Ureter (tissue), 1 donor: ENCODE measurements around the gene CHST4. TPM values are rescaled to one million over a fixed set of nuclear protein-coding genes. Genes with fewer than 3 reads are reported as not detected.
"Not testable (repeated sequence)": the region's sequence is repeated elsewhere in the genome, so short reads cannot be mapped to it uniquely, and the experiment has no call there.

ENCODE experiments used
- DNase-seq: peaks from one replicate; pipeline ENCODE4 v3.0.0-alpha.2; 2020; ENCODE audit warnings: low spot score
- total RNA-seq: library from RNA; stranded (reverse); gene quantifications from one replicate; pipeline ENCODE4 v1.2.4, GENCODE V29; 2023
- donor health status: DM: yes; HTN: yes; CAD: no.

Gene CHST4
- total RNA-seq, result 0.16 TPM

DNA sequence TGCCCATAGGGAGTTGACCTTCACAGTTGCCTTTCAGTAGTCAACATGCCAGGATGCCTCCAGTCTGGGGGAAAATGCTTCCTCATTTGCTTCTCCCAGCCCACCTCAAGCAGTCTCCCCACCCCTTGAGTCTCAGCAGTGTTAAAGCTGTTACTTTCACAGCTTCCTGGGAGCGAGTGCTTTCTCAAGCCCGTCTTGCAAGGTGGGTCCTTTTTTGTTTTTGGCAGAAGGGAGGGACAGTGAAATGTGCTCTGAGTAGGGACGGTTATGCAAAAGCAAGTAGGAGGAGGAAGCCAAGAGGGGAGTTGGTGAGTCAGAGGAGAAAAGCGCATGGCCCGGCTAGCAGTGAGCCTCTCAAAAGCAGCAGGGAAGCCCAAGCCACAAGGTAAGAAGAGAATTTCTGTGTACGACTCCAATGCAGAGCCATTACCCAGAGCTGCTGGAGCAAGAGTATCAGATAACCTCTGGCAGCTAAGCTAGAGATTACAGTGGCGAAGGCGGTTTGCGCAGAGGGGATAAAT lies at the start of gene CHST4:
Gene CHST4, plus strand, starts transcription at position 316 of the 521 bp plus-strand sequence. CDS start 10,252 bp downstream, outside the sequence.
- peak; percentile 49 for DNase-seq

DNA sequence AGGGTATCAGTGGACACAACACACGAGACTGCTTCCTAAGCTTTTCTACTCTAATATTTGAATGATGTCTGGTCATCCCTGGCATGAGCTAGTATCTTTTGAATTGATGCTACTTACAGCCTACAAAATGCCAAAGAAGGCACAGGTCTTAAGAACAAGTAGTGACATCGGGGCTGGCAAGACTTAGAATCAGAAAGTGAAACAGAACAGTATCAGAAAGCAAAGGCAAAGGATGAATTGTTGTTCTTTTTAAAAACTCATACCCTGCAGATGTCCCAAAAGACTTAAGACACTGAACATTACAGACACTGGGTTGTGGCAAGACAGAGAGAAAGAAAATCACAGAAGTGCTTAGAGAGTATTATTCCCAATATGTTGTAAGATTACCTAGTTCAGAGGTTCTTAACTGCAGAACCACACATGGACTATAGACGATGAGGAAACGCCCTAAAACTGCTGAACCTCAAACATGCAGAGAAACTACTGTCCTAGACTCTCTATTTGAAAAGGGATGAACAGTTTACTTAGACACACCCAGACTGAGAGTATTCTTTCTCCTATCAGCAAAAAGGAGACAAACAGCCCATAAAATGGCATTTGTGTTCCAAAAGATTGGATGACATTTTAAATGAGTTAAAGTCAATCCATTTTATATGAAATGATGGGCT lies 49.6 kb upstream of the CHST4 start:
- DNase-seq, result no peak

DNA sequence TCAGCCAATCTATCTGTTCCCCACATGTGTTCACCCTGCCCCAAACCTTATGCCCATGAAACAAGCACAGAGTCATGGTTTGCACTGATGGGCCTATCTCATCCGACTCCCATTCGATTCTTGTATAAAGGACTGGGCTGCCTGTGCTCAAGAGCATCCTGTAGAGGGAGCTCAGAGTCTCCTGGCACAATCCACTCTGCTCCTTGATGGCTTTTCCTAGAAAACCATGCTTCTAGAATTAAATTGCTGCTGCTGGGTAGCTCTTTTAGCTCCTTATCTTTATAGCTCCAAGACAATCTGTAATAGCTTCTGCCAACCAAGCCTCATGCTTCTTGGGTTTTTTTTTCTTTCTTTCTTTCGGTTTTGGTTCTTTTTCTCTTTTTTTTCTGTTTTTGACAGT lies 46.8 kb upstream of the CHST4 start:
- DNase-seq, result no peak

DNA sequence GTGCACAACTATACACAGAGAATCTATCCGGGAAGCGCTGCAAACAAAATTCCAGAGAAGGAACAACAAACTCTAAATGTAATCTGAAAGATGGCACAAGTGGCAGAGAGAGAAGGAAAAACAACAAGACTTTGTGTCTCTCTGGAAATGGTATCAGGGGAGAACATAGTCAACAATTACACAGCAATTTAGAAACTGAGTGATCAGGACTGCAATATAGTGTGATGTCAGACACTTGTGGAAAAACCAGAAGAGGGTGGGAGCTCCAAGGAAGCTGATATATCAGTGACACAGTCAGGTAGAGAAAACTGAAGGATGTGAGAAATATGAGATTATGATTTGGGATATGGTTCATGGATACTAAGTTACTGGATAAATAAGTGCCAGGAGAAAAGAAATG lies 45.3 kb upstream of the CHST4 start:
- DNase-seq, result no peak

DNA sequence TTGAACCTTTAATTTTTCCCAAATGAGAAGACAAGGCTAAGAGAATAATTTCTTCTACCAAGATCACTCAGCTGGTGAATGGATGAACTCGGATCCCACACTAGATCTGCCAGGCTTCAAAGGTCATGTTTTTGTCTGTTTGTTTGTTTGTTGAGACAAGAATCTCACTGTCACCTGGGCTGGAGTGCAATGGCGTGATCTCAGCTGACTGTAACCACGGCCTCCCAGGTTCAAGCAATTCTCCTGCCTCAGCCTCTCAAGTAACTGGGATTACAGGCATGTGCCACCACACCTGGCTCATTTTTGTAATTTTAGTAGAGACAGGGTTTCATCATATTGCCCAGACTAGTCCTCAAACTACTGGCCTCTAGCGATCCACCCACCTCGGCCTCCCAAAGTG lies 43.7 kb upstream of the CHST4 start:
- no peak for DNase-seq

DNA sequence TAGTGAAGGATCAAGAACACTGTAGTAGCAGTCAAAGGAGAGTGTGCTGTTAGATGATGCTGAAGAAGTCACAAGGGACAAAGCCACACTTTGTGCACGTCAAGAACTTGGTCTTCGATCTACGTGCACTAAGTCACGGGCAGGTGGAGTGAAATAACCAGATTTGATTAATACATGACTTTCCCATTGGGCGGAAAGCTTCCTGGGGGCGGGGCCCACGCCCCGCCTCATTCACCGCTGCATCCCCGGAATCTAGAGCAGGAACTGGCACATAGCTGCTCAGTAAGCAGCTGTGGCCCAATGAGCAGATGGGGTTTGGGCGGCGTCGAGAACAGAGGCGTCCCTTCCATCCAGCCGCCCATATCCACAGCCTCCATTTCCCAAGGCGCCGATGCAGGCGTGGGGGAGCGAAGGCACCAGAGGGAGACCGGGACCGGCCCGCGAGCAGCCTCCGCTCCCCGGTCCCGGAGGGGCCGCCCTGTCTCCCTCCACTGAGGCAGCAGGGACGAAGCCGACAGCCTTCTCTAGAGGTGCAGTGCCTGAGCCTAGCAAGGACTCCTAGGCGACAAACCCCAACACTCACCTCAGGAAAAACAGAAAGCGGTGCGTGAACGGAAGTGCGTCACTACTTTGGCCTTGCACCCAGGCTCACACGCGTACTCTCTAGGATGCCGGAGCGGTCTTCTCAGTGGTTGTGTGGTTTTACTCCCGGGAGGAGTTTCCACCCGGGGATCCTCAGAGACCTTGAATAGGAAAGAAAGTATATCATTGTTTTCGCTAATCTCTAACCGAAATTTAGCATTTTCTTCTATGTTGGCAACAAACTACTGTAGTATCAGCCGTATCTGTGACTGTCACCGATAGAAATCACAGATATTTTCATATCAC lies 42.0 kb upstream of the CHST4 start:
- peak; percentile 89 for DNase-seq

DNA sequence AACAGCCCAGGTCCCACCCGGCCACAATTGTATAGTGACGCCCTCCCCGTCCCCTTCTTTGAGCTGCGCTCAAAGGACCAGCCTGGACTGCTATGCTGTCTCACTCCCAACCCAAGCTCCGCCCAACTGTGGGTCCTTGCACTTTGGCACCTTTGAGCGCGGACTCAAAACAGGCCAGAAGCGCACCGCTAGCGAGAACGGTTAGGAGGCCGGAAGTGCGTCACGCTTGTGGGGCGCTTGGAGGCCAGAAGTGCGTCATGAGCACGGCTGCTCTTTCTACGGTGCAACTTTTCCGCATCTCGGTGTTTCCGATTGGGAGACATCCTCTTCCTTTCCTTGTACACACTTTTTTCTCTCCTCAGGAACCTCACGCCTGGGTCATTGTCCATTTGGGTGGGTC lies 37.1 kb upstream of the CHST4 start, which contains the start of gene ZNF19:
Gene ZNF19, minus strand, starts transcription at position 203 of the 400 bp plus-strand sequence. CDS start 7,210 bp downstream, outside the sequence.
- DNase-seq, result no peak

DNA sequence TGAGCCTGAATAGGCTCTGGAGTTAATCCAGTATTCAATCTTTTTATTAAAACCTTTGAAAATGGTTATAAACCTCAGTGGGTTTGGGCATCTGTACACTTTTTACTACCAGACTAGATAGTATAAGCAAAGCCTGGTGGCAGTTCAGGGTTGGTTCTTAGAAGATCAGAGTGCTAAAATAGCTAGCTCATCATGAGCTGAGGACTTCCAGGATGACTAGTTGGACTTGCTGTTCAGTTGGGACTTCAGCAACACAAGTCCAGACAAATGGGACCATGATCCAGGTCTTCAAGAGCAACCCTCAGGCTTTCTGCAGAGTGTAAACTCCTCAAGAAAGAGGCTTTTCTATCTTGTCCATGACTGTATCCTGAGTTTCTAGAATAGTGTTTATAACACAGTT lies 35.9 kb upstream of the CHST4 start:
- no peak for DNase-seq

DNA sequence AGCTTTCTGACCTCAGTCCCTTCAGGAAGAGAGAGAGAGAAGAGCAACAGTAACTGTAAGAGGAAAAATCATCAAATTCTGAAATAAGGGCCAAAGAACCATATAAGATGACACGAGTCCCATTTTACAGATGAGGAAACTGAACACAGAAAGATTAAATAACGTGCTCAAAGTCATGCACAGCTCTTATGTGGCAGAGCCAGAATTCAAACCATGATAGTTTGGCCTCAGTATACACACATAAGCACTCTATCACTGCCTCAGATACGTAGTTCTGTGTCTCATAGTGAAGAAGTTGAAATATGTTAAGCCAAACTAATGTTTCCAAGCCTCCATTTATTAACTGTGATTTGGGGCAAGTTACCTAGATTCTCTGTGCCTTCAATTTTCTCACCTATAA lies 35.2 kb upstream of the CHST4 start:
- DNase-seq, result no peak

DNA sequence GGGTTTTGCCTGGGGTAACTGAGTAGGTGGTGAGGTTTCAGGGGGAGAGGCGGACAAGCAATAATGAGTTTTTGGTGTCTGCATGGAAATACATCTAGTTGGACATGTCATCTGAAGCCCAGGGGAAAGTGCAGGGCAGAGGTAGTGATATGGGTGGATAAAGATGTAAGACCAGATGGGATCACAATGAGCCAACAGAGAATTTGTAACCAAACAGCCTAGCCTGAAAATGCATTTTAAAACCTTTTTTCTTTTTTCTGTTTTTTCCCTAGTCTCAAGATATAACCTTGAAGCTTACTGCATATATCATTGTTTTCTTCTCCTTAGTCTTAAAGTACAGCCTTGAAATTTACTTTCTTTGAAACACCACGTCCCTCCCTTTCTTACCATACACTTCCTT lies 33.4 kb upstream of the CHST4 start:
- no peak for DNase-seq

DNA sequence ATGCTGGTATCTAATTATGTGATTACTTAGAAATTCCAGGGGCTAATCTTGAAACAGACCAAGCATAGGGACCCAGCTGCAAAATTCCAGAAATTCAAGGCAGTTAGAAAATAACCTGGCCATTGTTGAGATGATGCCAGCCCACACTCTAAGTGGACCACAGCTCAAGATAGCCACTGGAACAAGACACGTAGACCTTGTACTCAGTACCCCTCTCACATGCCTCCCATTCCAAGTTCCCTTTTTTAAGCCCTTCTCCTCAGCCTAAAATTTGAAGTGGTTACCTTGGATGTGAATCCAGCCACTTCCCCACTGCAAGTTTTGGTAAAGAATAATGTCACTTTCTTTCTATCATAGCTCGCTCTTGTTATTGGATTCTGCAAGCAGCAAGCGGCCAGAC lies 33.0 kb upstream of the CHST4 start:
- DNase-seq, result no peak

DNA sequence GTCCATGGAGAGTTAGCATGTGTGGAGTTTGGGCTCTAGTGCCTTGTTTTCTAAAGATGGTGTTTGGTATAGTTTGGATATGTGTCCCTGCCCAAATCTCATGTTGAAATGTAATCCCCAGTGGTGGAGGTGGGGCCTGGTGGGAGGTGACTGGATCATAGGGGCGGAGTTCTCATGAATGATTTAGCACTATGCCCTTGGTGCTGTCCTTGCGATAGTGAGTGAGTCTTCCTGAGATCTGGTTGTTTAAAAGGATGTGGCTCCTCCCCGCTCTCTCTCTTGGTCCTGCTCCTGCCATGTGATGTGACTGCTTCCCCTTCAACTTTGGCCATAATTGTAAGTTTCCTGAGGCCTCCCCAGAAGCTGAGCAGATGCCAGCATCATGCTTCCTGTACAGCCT lies 28.2 kb upstream of the CHST4 start:
- DNase-seq, result no peak

DNA sequence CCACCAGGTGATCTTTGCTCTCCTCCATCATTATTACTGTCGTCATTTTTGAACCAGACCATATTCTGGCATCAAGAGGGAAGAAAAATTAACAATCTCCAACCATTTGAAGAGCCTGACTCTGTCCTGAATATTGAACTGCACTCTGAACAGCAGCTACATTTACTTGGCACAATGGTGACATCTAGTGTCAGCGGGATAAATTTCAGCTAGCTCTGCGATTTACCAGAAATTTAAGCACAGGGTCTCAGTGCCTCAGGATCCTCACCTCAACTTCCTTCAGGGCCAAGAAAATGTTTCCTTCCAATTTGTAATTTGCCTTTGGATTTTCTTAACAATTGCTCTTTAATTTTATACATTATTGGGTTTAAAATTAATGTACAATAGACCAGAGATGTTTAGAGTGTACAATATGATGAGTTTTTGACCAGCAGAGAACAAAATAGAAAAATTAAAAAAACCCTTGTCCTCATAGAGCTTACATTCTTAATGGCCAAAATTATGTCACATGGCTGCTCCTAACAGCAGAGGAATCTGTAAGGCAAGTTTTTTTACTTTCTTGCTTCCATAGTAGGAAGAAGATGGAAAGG lies 26.4 kb upstream of the CHST4 start:
- peak; percentile 54 for DNase-seq

DNA sequence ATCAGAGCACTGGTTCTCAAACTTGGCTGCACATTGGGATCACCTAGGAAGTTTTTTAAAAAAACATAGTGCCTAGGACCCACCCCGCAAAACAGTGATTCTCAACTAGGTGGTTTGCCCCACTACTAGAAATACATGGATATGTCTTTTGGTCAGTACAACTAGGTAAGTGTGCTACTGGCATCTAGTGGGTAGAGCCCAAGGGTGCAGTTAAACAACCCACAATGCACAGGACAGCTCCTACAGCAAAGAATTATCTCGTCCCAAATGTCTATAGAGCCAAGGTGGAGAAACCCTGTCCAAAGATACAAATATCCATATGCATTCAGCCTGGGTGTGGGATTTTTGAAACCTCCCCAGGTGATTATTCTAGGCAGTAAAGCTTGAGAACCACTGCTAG lies 25.3 kb upstream of the CHST4 start:
- no peak for DNase-seq

DNA sequence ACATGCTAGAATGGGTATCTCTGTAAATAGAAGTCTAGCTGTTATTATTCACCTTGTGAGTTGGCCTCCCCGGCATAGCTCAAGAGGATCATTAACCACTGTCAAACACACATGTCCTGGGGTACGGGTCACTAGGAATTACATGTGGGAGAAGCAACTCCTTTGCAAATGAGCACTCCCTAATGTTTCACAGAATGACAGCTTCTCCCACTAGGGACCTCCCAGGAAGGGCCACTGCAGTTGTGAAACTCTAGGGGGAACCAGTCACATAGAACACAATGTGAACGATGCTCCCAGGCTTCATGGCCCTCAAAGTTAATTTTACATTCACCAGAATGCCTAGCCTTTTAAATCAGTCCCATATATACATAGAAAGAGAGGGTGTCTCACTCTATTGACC lies 24.7 kb upstream of the CHST4 start:
- DNase-seq, result no peak

DNA sequence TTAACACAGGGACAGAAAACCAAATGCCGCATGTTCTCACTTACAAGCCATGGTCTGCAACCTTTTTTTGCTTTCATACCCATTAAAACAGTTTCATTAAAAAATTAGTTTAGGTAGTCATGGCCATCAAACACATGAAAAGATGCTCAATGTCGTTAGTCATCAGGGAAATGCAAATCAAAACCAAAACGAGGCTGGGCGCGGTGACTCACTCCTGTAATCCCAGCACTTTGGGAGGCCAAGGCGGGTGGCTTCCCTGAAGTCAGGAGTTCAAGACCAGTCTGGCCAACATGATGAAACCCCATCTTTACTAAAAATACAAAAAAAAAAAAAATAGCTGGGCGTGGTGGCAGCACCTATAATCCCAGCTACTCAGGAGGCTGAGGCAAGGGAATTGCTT lies 22.2 kb upstream of the CHST4 start:
- not testable (repeated sequence) for DNase-seq

DNA sequence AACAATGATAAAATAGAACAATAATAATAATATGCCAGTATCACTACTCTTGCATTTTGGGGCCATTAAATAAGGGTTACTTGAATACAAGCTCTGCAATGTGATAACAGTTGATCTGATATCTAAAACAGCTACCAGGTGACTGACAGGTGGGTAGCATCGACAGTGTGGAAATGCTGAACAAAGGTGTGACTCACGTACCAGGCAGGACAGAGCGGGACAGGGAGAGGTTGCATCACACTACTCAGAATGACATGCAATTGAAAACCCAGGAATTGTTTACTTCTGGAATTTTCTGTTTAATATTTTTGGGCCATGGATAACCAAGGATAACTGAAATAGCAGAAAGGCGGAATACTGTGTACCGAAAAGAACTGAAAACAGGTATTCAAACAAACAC lies 21.3 kb upstream of the CHST4 start:
- DNase-seq, result no peak

DNA sequence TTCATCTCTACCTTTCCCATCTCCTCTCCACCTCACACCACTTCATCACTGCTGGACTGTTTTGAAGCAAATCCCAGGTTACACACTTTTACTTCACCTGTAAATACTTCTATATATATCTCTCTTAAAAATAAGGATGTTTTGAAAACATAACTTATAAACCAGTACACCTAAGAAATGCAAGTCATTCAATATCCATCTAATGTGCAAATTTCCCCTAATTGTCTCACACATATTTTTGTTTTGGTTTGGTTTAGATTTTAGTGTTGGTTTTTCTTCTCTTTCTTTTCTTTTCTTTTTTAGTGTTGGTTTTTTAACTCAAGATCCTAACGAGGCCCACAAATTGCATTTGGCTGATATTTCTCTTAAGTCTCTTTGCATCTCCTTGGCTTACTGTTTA lies 19.2 kb upstream of the CHST4 start:
- no peak for DNase-seq

DNA sequence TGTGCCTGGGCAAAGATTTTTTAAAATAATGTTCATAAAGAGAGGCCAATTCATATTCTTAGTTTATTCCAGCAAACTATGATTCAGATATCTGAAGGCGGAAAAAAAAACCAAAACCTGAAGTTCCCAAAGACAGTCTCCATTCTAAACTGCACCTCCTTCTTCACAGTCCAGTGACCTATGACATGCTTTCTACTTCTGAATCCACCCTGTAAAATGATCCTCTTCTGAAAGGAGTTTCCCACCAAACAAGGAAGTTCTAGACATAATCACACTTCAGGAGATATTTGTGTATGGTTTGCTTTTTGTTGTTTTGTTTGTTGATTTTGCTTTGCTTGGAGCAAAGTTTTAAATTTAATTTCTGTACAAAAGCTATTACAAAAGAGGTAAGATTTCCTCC lies 12.9 kb upstream of the CHST4 start:
- no peak for DNase-seq

DNA sequence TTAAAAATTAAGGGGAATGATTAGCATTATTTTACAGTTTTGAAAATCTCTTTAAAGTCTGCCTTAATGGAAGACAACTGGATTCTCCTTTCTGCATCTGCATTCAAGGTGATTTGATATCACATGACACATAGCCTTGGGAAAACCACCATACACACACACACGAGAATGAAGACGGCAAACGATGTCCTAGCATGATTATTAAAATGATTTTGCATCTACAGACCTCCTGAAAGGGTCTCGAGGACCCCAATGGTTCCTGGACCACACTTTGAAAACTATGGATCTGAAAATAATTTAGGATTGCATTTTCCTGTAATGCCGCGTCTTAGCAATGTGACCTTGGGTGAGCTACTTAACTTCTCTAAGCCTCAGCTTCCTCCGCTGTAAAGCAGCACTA lies 11.8 kb upstream of the CHST4 start:
- no peak for DNase-seq

DNA sequence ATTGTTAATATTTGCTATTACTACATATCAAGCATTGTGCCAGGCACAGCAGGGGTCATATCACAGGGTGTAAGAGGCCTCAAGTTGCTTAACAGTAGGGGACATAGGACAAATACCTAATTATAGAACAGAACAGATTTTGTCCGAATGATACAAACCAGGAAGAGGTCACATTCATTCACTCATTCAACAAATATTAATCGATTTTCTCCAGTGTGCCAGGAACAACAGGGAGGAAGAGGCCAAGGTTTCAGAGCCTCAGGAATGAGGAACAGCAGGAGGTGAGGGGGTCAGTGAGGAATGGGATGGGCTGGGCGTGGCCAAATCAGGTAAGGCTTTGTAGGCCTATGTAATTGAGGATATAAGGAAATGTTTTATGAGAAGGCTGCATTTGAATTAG lies 11.2 kb upstream of the CHST4 start:
- DNase-seq, result no peak

DNA sequence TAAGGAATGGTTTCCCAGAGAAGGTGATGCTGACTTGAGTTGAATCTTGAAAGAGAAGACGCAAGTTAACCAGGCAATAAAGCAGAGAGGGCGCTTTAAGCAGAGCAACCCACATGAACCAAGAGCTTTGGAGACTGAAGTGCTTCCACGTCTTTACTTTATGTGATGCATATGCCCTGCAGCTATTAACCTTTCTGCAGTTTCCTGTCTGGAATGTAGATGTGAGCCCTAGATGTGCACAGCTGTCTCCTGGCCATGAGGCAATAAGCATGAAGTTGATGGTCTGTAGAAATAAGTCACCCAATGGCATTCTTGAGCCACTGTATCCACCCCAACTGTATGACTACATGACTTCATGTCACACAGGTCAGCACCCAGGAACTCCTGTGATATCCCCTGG lies 5.7 kb upstream of the CHST4 start:
- DNase-seq, result no peak
